HG03520 (cell line): ENCODE measurements around the gene EXD3.

Experiments
- ATAC-seq: cut with Tn5 transposase; IDR thresholded peaks from one replicate; pipeline ENCODE4 v1.9.1; 2021; ENCODE audit warnings: mild to moderate bottlenecking, moderate library complexity; ENCODE audit not compliant: unreplicated experiment

The EXD3 gene

GRCh38 chr9:137299938-137300337, 123.0 kb downstream of the EXD3 start:
- no peak for ATAC-seq

GRCh38 chr9:137299203-137299565, 123.8 kb downstream of the EXD3 start:
- no peak for ATAC-seq

- no peak for ATAC-seq
These were observed 124.4 kb downstream of the EXD3 start for GRCh38 chr9:137298401-137299202.

GRCh38 chr9:137297966-137298365, 125.0 kb downstream of the EXD3 start:
- no peak for ATAC-seq

GRCh38 chr9:137296670-137297664, 126.0 kb downstream of the EXD3 start:
- no peak for ATAC-seq

GRCh38 chr9:137295849-137296669, 126.9 kb downstream of the EXD3 start:
- ATAC-seq, result no peak

- ATAC-seq, result no peak
These were observed 127.6 kb downstream of the EXD3 start for GRCh38 chr9:137295238-137295811.

- ATAC-seq, result no peak
These were observed 128.2 kb downstream of the EXD3 start for GRCh38 chr9:137294681-137295237.

GRCh38 chr9:137294091-137294680, 128.8 kb downstream of the EXD3 start:
- ATAC-seq, result no peak

GRCh38 chr9:137293482-137294090, 129.4 kb downstream of the EXD3 start:
- ATAC-seq, result no peak

GRCh38 chr9:137293094-137293481, 129.9 kb downstream of the EXD3 start:
- no peak for ATAC-seq

- no peak for ATAC-seq
These were observed 136.0 kb downstream of the EXD3 start for GRCh38 chr9:137286975-137287383.

GRCh38 chr9:137281345-137282116, 141.4 kb downstream of the EXD3 start:
- no peak for ATAC-seq

GRCh38 chr9:137280474-137281344, 142.3 kb downstream of the EXD3 start:
- ATAC-seq, result no peak

GRCh38 chr9:137279741-137280473, 143.1 kb downstream of the EXD3 start:
- no peak for ATAC-seq

GRCh38 chr9:137278721-137279711, 143.9 kb downstream of the EXD3 start:
- no peak for ATAC-seq
